HEK293 (cell line): ENCODE results near the gene DIP2B.

ENCODE experiments used
- CTCF ChIA-PET: fragments of 350-600 bp; formaldehyde crosslinking; extraction: SDS; loops from one replicate; lab custom pipeline; 2021; ENCODE audit warnings: antibody characterized with exemption; lab: Yijun Ruan, JAX
- POLR2A ChIA-PET: fragments of 300-600 bp; formaldehyde crosslinking; extraction: SDS; loops from one replicate; lab custom pipeline; 2020; ENCODE audit warnings: antibody characterized with exemption, inconsistent platforms; lab: Yijun Ruan, JAX
- H3K27ac ChIP-seq: fragments of 200-500 bp; sonication (Bioruptor generic); 2 replicates; pipeline ENCODE4 v1.5.1; 2014; ENCODE audit warnings: low read depth, low read length, control low read depth, inconsistent platforms; ENCODE audit errors: extremely low read depth
- H3K36me3 ChIP-seq, 2 experiments: fragments of 200-500 bp in 1 of 2; sonication (Bioruptor generic) in 1 of 2; 1 replicate in 1 of 2; 2 replicates in 1 of 2; pipeline ENCODE4 v1.5.1; 2014 to 2017; ENCODE audit warnings: inconsistent platforms in 2 of 2, low read length in 2 of 2; ENCODE audit not compliant: control insufficient read depth in 2 of 2, insufficient read depth in 1 of 2
- H3K4me1 ChIP-seq: fragments of 200-500 bp; sonication (Bioruptor generic); 2 replicates; pipeline ENCODE4 v1.5.1; 2014; ENCODE audit warnings: mild to moderate bottlenecking, low read length, inconsistent platforms; ENCODE audit not compliant: control insufficient read depth, insufficient read depth
- H3K4me3 ChIP-seq: 2 replicates; pipeline ENCODE4 v1.5.1; 2011; ENCODE audit warnings: low read depth, mild to moderate bottlenecking, control low read depth, low read length, moderate library complexity
- H3K9me3 ChIP-seq: fragments of 200-500 bp; sonication (Bioruptor generic); 2 replicates; pipeline ENCODE4 v1.5.1; 2014; ENCODE audit warnings: low read depth, low read length, inconsistent platforms; ENCODE audit not compliant: control insufficient read depth, insufficient read depth
- EGR2 ChIP-seq: fragments of 450-650 bp; formaldehyde crosslinking; IDR thresholded peaks from 2 replicates; pipeline ENCODE4 v1.5.1; 2016; ENCODE audit warnings: low read depth, missing biosample characterization, missing genetic modification characterization
- HOXC10 ChIP-seq: sonication (generic); formaldehyde crosslinking; IDR thresholded peaks from 2 replicates; pipeline ENCODE4 v1.8.1; 2023; ENCODE audit warnings: mild to moderate bottlenecking, missing genetic modification reagents
- KLF16 ChIP-seq: fragments of 450-650 bp; formaldehyde crosslinking; IDR thresholded peaks from 2 replicates; pipeline ENCODE4 v1.5.1; 2017; ENCODE audit warnings: missing biosample characterization, missing genetic modification characterization
- SCRT2 ChIP-seq: fragments of 450-650 bp; formaldehyde crosslinking; IDR thresholded peaks from 2 replicates; pipeline ENCODE4 v1.5.1; 2016; ENCODE audit warnings: missing biosample characterization, missing genetic modification characterization
- ZBTB1 ChIP-seq: fragments of 450-650 bp; formaldehyde crosslinking; IDR thresholded peaks from 2 replicates; pipeline ENCODE4 v1.5.1; 2016; ENCODE audit warnings: missing biosample characterization, missing genetic modification characterization
- ZFP37 ChIP-seq: fragments of 450-650 bp; formaldehyde crosslinking; IDR thresholded peaks from 2 replicates; pipeline ENCODE4 v1.5.1; 2016; ENCODE audit warnings: missing biosample characterization, missing genetic modification characterization
- ZIC2 ChIP-seq: fragments of 450-650 bp; formaldehyde crosslinking; IDR thresholded peaks from 2 replicates; pipeline ENCODE4 v1.5.1; 2016; ENCODE audit warnings: missing biosample characterization, missing genetic modification characterization
- ZNF19 ChIP-seq: fragments of 450-650 bp; formaldehyde crosslinking; IDR thresholded peaks from 2 replicates; pipeline ENCODE4; 2016; ENCODE audit warnings: missing biosample characterization, missing genetic modification characterization, low read depth
- ZNF211 ChIP-seq: fragments of 450-650 bp; formaldehyde crosslinking; IDR thresholded peaks from 2 replicates; pipeline ENCODE4 v1.5.1; 2016; ENCODE audit warnings: low read depth, missing biosample characterization, missing genetic modification characterization
- ZNF248 ChIP-seq: fragments of 450-650 bp; formaldehyde crosslinking; IDR thresholded peaks from 2 replicates; pipeline ENCODE4 v1.5.1; 2017; ENCODE audit warnings: missing biosample characterization, missing genetic modification characterization
- ZNF350 ChIP-seq: fragments of 450-650 bp; formaldehyde crosslinking; IDR thresholded peaks from 2 replicates; pipeline ENCODE4 v1.5.0; 2017; ENCODE audit warnings: missing biosample characterization, mild to moderate bottlenecking, missing genetic modification characterization
- ZNF394 ChIP-seq: fragments of 450-650 bp; formaldehyde crosslinking; IDR thresholded peaks from 2 replicates; pipeline ENCODE4 v1.5.1; 2016; ENCODE audit warnings: missing biosample characterization, missing genetic modification characterization, mild to moderate bottlenecking, moderate library complexity, borderline replicate concordance
- ZNF501 ChIP-seq: fragments of 450-650 bp; formaldehyde crosslinking; IDR thresholded peaks from 2 replicates; pipeline ENCODE4 v1.5.1; 2016; ENCODE audit warnings: missing biosample characterization, missing genetic modification characterization
- ZNF610 ChIP-seq: fragments of 450-650 bp; formaldehyde crosslinking; IDR thresholded peaks from 2 replicates; pipeline ENCODE4 v1.5.1; 2016; ENCODE audit warnings: missing biosample characterization, missing genetic modification characterization, borderline replicate concordance
- ZNF626 ChIP-seq: fragments of 450-650 bp; sonication (Bioruptor Pico); formaldehyde crosslinking; IDR thresholded peaks from 2 replicates; pipeline ENCODE4 v1.5.1; 2018; ENCODE audit warnings: missing biosample characterization, missing genetic modification characterization, inconsistent platforms
- ZNF701 ChIP-seq: fragments of 450-650 bp; formaldehyde crosslinking; IDR thresholded peaks from 2 replicates; pipeline ENCODE4 v1.5.1; 2016; ENCODE audit warnings: missing biosample characterization, missing genetic modification characterization
- ZNF76 ChIP-seq: fragments of 450-650 bp; formaldehyde crosslinking; IDR thresholded peaks from 2 replicates; pipeline ENCODE4; 2016; ENCODE audit warnings: low read depth, missing biosample characterization, missing genetic modification characterization, borderline replicate concordance
- ZNF830 ChIP-seq: fragments of 450-650 bp; IDR thresholded peaks from 2 replicates; pipeline ENCODE4 v1.5.0; 2018; ENCODE audit warnings: missing biosample characterization, missing genetic modification characterization, low read depth, mild to moderate bottlenecking, moderate library complexity
- TF ChIP-seq, protein P1 (sequence below): fragments of 450-650 bp; formaldehyde crosslinking; IDR thresholded peaks from 2 replicates; pipeline ENCODE4 v1.5.1; 2016; ENCODE audit warnings: missing biosample characterization, missing genetic modification characterization
- TF ChIP-seq, protein P2 (sequence below): fragments of 450-650 bp; formaldehyde crosslinking; IDR thresholded peaks from 2 replicates; pipeline ENCODE4 v1.5.1; 2016; ENCODE audit warnings: missing biosample characterization, missing genetic modification characterization, low read depth
- TF ChIP-seq, protein P3 (sequence below): fragments of 450-650 bp; formaldehyde crosslinking; optimal IDR thresholded peaks from 2 replicates; pipeline ENCODE3; 2016; ENCODE audit warnings: missing biosample characterization, mild to moderate bottlenecking, missing genetic modification characterization

Gene DIP2B

DNA sequence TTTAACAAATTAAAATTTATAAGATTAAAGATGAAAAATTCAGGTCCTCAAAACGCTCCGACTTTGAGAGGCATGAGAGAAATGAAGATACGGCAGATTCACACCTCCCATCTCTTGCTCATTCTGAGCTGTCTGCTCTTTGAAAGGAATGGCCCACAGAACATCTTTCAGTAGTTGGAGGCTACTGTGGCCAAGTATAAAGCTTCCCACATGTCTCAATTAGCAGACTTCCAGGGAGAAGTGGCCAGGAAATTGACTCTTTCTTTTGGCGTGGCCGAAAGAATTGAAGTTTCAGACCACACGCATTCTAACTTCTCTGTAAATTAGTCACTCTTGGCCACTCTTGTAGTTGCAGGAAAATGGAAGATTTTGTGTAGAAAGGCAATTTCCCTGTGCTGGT is 129.2 kb downstream of the DIP2B start (continued):
- TF ChIP-seq ZIC2 (tag by site-specific recombination) (no peak), KLF16 (tag by site-specific recombination) (no peak), ZNF248 (tag by site-specific recombination) (no peak), ZNF501 (tag by site-specific recombination) (no peak), ZNF626 (tag by site-specific recombination) (no peak), HOXC10 (CRISPR knock-in tag) (no peak), ZNF76 (tag by site-specific recombination) (no peak), ZNF830 (tag by site-specific recombination) (no peak), ZNF610 (tag by site-specific recombination) (no peak)
- TF ChIP-seq, protein P1, sequence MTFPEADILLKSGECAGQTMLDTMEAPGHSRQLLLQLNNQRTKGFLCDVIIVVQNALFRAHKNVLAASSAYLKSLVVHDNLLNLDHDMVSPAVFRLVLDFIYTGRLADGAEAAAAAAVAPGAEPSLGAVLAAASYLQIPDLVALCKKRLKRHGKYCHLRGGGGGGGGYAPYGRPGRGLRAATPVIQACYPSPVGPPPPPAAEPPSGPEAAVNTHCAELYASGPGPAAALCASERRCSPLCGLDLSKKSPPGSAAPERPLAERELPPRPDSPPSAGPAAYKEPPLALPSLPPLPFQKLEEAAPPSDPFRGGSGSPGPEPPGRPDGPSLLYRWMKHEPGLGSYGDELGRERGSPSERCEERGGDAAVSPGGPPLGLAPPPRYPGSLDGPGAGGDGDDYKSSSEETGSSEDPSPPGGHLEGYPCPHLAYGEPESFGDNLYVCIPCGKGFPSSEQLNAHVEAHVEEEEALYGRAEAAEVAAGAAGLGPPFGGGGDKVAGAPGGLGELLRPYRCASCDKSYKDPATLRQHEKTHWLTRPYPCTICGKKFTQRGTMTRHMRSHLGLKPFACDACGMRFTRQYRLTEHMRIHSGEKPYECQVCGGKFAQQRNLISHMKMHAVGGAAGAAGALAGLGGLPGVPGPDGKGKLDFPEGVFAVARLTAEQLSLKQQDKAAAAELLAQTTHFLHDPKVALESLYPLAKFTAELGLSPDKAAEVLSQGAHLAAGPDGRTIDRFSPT (tag by site-specific recombination) = no peak
- TF ChIP-seq, protein P2, sequence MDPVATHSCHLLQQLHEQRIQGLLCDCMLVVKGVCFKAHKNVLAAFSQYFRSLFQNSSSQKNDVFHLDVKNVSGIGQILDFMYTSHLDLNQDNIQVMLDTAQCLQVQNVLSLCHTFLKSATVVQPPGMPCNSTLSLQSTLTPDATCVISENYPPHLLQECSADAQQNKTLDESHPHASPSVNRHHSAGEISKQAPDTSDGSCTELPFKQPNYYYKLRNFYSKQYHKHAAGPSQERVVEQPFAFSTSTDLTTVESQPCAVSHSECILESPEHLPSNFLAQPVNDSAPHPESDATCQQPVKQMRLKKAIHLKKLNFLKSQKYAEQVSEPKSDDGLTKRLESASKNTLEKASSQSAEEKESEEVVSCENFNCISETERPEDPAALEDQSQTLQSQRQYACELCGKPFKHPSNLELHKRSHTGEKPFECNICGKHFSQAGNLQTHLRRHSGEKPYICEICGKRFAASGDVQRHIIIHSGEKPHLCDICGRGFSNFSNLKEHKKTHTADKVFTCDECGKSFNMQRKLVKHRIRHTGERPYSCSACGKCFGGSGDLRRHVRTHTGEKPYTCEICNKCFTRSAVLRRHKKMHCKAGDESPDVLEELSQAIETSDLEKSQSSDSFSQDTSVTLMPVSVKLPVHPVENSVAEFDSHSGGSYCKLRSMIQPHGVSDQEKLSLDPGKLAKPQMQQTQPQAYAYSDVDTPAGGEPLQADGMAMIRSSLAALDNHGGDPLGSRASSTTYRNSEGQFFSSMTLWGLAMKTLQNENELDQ (tag by site-specific recombination) = no peak

DNA sequence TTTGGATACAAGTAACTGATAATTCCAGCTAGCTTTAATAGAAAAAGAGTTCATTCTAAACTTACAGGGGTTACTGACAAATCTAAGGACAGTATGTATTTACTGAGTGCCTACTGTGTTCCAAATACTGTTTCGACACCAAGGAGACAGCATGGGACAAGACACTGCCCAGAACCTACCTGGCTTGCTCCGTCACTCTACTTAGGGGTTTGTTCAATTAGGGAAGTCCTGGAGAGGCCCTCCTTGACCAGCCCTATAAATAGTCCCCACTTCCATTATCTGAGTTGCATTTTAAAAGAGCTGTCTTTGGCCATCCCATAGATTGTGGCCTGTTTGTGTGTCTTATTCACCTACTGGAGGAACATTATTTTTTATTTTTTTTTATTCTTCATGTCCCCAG is 129.6 kb downstream of the DIP2B start:
- TF ChIP-seq ZBTB1 (tag by site-specific recombination) (no peak), ZNF394 (no peak), ZNF350 (tag by site-specific recombination) (no peak), ZNF19 (tag by site-specific recombination) (no peak), SCRT2 (tag by site-specific recombination) (no peak), ZNF701 (no peak), ZFP37 (no peak), ZNF211 (tag by site-specific recombination) (no peak), EGR2 (no peak)
- TF ChIP-seq, protein P3, sequence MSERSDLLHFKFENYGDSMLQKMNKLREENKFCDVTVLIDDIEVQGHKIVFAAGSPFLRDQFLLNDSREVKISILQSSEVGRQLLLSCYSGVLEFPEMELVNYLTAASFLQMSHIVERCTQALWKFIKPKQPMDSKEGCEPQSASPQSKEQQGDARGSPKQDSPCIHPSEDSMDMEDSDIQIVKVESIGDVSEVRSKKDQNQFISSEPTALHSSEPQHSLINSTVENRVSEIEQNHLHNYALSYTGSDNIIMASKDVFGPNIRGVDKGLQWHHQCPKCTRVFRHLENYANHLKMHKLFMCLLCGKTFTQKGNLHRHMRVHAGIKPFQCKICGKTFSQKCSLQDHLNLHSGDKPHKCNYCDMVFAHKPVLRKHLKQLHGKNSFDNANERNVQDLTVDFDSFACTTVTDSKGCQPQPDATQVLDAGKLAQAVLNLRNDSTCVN (tag by site-specific recombination) = no peak
- H3K4me1 ChIP-seq = no peaks in the 10 kb centered on the region; the same call in 1 of the 2 replicates
- no peaks in the 10 kb centered on the region; a peak in 1 of 3 replicates for H3K36me3 ChIP-seq
- H3K9me3 ChIP-seq = no peaks in the 10 kb centered on the region
- no peak overlapping the region for H3K4me3 ChIP-seq
- ChIA-PET POLR2A (no interaction called here), CTCF (interaction anchor here (0.6 to 1.0 kb wide), 3 partner anchors 57 to 125 kb away, joined by 3 to 4 read pairs (median 3); no protein-coding TSS in a partner anchor)
- no peak overlapping the region for H3K27ac ChIP-seq
